ENCODE results near the gene TSPAN15.

TSPAN15 gene

GRCh38 chr10:69451209-69451783 is at the start of gene TSPAN15 (continued):
- TF ChIP-seq MZF1 (tag by site-specific recombination; IDR thresholded peaks at IDR 0.05; ENCODE audit: borderline replicate concordance) (no peak), EGR2 (tag by site-specific recombination; IDR thresholded peaks at IDR 0.05; ENCODE audit: low read depth) (peak; percentile 41; the same call in 1 of the 2 replicates), HOXC10 (CRISPR knock-in tag; IDR thresholded peaks at IDR 0.05) (no peak), PBX3 (CRISPR knock-in tag; IDR thresholded peaks at IDR 0.05) (peak; percentile 98), ZNF623 (tag by site-specific recombination; IDR thresholded peaks at IDR 0.05) (no peak), ZEB2 (tag by site-specific recombination; IDR thresholded peaks at IDR 0.05) (peak; percentile 71; the same call in 1 of the 2 replicates), ZBTB26 (tag by site-specific recombination; optimal IDR thresholded peaks at IDR 0.05) (peak; percentile 85), ZBTB21 (tag by site-specific recombination; IDR thresholded peaks at IDR 0.05) (no peak), ZNF664 (tag by site-specific recombination; IDR thresholded peaks at IDR 0.05) (no peak), ZNF335 (tag by site-specific recombination; conservative IDR thresholded peaks at IDR 0.05) (peak; percentile 48; the same call in 1 of the 2 replicates), ZNF596 (tag by site-specific recombination; IDR thresholded peaks at IDR 0.05) (no peak), ZNF391 (tag by site-specific recombination; IDR thresholded peaks at IDR 0.05; ENCODE audit: borderline replicate concordance, low read depth) (no peak), ZNF48 (tag by site-specific recombination; IDR thresholded peaks at IDR 0.05) (no peak), ZNF416 (tag by site-specific recombination; IDR thresholded peaks at IDR 0.05) (no peak), TCF7L2 (IDR thresholded peaks at IDR 0.05; ENCODE audit: borderline replicate concordance, low read depth, low read length) (no peak), PRDM1 (tag by site-specific recombination; IDR thresholded peaks at IDR 0.05) (no peak), ZBTB10 (tag by site-specific recombination; IDR thresholded peaks at IDR 0.05) (peak; percentile 56; the same call in 1 of the 2 replicates)

GRCh38 chr10:69402386-69402785 is 48.9 kb upstream of the TSPAN15 start:
- Histone ChIP-seq H3K4me1 (ENCODE audit: control insufficient read depth, insufficient read depth, low read length) (no peaks in the 10 kb centered on the region), H3K36me3 (ENCODE audit: control insufficient read depth in 2 of 2, insufficient read depth in 1 of 2, low read length in 2 of 2) (peaks cover 0 to 41% of the 10 kb centered on the region in 2 experiments; a peak in 2 of 3 replicates), H3K27ac (ENCODE audit: extremely low read depth, low read depth, low read length) (no peak overlapping the region), H3K9me3 (ENCODE audit: control insufficient read depth, insufficient read depth, low read depth, low read length) (no peaks in the 10 kb centered on the region), H3K4me3 (ENCODE audit: low read depth, low read length) (no peak overlapping the region)
- TF ChIP-seq KLF7 (tag by site-specific recombination; IDR thresholded peaks at IDR 0.05; ENCODE audit: borderline replicate concordance) = no peak
- TF ChIP-seq ZNF600 (tag by site-specific recombination; IDR thresholded peaks at IDR 0.05) = no peak
- no peak for TF ChIP-seq ZNF664 (tag by site-specific recombination; IDR thresholded peaks at IDR 0.05)
- TF ChIP-seq ZNF311 (tag by site-specific recombination; IDR thresholded peaks at IDR 0.05; ENCODE audit: borderline replicate concordance) = no peak
- CTCF ChIA-PET = interaction anchor here (0.6 to 1.8 kb wide), 2 partner anchors 113 to 165 kb away, joined by 3 to 5 read pairs; no protein-coding TSS in a partner anchor
- POLR2A ChIA-PET = no interaction called here
